GM12873 (cell line): Measurements from ENCODE around the gene CCR5AS.

Experiments used
- TF ChIP-seq, protein P1 (sequence below): IDR thresholded peaks from 2 replicates; pipeline ENCODE4 v1.5.1; 2012; ENCODE audit warnings: low read depth, mild to moderate bottlenecking, moderate library complexity, low read length, control low read depth; ENCODE audit not compliant: insufficient read depth; ENCODE audit errors: missing control alignments

Gene CCR5AS

DNA sequence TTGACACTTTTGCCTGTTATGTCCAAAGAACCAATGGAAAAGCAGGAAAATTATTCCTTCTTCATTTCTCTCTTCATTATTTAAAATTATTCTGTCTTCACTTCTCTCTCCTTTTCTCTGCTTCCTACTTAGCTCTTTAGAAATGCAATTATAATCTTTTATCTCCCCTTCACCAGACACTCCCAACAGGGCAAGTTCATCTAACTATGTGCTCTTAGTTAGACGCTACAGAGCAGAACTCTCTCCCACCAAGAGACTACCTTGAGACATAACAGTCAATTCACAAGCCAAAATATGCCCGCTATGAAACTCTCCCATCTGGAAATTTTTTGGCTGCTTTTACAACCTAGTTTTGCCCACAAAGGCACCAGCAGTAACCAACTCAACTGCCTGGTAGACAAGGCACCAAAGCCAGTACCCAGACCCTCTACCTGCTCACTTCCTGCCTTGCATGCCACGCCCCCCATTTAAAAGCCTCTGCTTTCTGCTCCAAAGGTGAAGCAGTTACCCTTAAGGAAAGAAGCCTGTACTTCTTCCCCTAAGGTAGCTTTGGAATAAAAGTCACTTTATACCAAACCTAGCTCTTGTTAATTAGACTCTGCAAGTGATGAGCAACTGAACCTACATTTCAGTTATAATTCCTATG is 28.3 kb upstream of the CCR5AS start:
- TF ChIP-seq, protein P1, sequence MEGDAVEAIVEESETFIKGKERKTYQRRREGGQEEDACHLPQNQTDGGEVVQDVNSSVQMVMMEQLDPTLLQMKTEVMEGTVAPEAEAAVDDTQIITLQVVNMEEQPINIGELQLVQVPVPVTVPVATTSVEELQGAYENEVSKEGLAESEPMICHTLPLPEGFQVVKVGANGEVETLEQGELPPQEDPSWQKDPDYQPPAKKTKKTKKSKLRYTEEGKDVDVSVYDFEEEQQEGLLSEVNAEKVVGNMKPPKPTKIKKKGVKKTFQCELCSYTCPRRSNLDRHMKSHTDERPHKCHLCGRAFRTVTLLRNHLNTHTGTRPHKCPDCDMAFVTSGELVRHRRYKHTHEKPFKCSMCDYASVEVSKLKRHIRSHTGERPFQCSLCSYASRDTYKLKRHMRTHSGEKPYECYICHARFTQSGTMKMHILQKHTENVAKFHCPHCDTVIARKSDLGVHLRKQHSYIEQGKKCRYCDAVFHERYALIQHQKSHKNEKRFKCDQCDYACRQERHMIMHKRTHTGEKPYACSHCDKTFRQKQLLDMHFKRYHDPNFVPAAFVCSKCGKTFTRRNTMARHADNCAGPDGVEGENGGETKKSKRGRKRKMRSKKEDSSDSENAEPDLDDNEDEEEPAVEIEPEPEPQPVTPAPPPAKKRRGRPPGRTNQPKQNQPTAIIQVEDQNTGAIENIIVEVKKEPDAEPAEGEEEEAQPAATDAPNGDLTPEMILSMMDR, result no peak

- TF ChIP-seq, protein P1, result no peak
Measured at GRCh38 chr3:46433841-46434240, 27.0 kb upstream of the CCR5AS start.

DNA sequence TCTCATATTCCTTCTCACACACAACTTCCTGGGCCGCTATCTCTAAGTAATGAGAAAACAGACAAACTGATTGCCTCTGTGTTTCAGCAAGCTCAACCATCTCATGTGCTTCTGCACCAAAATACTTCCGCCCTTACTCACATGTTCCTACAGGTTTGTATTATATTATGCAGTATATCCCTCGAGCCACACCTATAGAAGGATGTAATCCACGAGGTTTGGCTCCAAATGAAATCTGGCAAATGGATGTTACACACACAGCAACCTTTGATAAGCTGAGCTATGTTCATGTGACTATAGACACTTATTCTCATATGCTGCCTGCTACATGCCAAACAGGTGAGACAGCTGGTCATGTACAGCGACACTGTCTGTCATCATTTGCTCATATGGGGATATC is 22.8 kb upstream of the CCR5AS start:
- TF ChIP-seq, protein P1, result no peak

DNA sequence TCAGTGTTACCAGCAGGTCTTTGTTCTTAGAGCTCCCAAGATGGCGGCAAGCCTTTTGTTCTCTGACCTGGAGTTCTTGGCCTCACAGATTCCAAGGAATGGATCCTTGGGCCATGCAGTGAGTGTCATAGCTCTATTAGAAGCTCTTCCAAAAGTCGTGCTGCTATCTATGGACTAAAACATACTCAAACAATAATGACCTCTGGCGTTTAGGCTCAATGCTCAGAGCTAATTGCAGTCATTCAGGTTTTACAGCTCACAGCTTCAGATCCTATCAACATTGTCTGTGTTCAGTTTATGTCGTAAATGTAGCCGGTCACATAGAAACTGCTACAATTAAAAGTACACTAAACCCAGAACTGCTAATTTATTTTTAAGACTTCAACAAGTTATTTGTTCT is 22.4 kb upstream of the CCR5AS start:
- TF ChIP-seq, protein P1, result no peak

DNA sequence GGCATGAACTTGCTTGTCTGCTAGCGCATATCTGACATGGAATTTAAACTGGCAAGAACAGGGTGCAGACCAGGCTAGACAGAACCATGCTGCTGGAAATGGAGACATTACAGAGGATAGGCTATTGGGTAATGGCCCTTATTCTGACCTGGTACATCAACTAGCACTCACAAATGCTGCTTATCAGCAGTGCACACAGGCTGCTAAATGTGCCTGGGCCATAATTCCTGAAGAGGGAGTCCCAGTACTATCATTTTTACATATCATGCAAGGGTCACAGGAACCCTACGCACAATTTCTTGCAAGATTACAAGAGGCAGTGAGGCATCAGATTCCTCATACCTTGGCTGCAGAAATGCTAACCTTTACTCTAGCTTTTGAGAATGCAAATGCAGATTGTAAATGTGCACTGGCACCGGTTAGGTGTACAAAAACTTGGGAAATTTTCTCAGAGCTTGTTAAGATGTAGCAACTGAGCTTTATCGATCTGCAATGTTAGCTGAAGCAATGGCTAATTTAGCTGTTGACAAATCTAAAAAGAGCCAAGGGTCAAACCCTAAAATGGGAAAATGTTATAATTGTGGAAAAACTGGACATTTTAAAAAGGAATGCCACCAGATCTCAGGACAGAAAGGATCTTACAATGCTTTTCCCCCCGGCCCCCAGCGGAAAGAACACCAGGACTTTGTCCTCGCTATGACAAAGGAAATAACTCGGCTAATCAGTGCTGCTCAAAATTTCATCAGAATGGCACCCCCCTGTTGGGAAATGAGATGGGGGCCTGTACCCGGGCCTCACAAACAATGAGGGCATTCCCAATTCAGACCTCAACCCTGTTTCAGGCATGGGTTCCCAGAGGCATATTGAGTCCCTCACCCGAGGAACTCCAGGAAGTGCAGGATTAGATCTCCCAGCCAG is 21.3 kb upstream of the CCR5AS start:
- TF ChIP-seq, protein P1, result no peak

DNA sequence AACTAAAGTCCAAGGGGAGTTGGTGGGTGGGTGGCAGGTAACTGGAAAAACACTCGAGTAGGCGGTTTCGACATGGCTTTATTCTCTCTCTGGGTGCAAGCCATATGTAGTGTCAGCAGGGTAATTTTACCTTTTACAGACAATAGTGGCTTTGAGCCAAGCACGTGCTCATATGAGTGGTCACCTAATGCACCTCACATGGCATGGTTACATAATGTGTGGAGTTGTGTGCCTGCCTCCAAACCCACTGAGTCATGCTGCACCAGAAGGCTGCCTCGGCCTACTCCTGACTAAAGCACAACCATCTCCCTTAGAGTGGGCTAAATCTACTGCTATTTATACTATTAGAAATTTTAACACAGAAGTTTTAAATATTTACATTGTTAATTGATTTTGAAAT is 16.7 kb upstream of the CCR5AS start:
- TF ChIP-seq, protein P1, result no peak

- TF ChIP-seq, protein P1, result no peak
Measured at GRCh38 chr3:46422617-46423016, 15.8 kb upstream of the CCR5AS start.
